AG04449 (cell line): Measurements from ENCODE around the gene MCEMP1.

Experiments used
- CTCF ChIA-PET: fragments of 350-600 bp; formaldehyde crosslinking; extraction: SDS; loops from one replicate; lab custom pipeline; 2021; ENCODE audit warnings: antibody characterized with exemption; lab: Yijun Ruan, JAX
- POLR2A ChIA-PET: fragments of 400-600, 350-600 bp; formaldehyde crosslinking; extraction: SDS; loops from one replicate; lab custom pipeline; 2020; ENCODE audit warnings: antibody characterized with exemption, inconsistent platforms; lab: Yijun Ruan, JAX
- DNase-seq: peaks from one replicate; pipeline ENCODE4 v3.0.0-alpha.2; 2010; ENCODE audit warnings: low read depth, low spot score
- H3K4me3 ChIP-seq: 2 replicates; pipeline ENCODE4 v1.5.1; 2011; ENCODE audit warnings: low read depth, mild to moderate bottlenecking, control low read depth, low read length
- TF ChIP-seq, protein P1 (sequence below): IDR thresholded peaks from one replicate; pipeline ENCODE4 v1.5.1; 2011; ENCODE audit warnings: mild to moderate bottlenecking, moderate library complexity, low read length, control low read depth, inconsistent platforms; ENCODE audit not compliant: insufficient read depth; ENCODE audit errors: missing control alignments

The MCEMP1 gene

DNA sequence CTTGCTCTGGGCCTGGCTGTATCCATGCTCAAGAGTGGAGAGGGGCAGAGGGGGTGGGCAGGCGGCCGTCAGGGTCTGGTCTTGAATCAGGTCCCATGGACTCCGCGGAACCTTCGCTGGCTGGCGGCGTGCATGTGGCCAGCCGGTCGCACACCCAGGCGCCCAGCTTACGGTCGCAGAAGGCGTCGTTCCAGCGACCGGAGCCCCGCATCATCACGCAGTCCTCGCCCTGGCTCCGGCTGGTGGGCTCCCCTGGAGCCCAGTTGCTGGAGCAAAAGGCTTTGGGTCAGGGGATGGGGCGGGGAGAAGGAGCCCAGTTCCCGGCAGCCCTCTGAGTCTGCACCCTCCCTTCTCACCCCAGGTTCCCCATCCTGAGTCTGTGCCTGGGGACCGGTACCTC lies 12.3 kb downstream of the MCEMP1 start:
- TF ChIP-seq, protein P1, sequence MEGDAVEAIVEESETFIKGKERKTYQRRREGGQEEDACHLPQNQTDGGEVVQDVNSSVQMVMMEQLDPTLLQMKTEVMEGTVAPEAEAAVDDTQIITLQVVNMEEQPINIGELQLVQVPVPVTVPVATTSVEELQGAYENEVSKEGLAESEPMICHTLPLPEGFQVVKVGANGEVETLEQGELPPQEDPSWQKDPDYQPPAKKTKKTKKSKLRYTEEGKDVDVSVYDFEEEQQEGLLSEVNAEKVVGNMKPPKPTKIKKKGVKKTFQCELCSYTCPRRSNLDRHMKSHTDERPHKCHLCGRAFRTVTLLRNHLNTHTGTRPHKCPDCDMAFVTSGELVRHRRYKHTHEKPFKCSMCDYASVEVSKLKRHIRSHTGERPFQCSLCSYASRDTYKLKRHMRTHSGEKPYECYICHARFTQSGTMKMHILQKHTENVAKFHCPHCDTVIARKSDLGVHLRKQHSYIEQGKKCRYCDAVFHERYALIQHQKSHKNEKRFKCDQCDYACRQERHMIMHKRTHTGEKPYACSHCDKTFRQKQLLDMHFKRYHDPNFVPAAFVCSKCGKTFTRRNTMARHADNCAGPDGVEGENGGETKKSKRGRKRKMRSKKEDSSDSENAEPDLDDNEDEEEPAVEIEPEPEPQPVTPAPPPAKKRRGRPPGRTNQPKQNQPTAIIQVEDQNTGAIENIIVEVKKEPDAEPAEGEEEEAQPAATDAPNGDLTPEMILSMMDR, result no peak
- no peak for DNase-seq
- CTCF ChIA-PET, result interaction anchor here (2.0 kb wide), 1 partner anchor 9 kb away, joined by 14 read pairs; the partner anchor contains the start of gene TRAPPC5
- POLR2A ChIA-PET, result no interaction called here
- no peak overlapping the region for H3K4me3 ChIP-seq

DNA sequence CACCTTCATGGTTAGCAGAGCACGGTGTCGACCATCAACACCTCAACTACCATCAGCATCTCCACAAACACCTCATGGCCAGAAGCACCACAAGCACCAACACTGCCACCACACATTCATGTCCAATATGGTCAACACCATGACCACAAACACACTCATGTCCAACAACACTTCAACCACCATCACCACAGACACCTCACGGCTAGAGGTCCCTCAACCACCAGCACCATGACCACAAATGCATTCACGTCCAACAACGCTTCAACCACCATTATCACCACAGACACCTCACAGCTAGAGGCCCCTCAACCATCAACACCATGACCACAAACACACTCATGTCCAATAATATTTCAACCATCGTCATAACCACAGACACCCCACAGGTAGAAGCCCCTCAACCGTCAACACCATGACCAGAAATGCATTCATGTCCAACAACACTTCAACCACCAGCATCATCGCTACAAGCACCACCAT lies 13.9 kb downstream of the MCEMP1 start:
- ChIA-PET POLR2A (no interaction called here), CTCF (interaction anchor here (2.0 kb wide), 1 partner anchor 10 kb away, joined by 14 read pairs; the partner anchor contains the start of gene TRAPPC5)
- no peak overlapping the region for H3K4me3 ChIP-seq
- TF ChIP-seq, protein P1, result no peak
- no peak for DNase-seq

DNA sequence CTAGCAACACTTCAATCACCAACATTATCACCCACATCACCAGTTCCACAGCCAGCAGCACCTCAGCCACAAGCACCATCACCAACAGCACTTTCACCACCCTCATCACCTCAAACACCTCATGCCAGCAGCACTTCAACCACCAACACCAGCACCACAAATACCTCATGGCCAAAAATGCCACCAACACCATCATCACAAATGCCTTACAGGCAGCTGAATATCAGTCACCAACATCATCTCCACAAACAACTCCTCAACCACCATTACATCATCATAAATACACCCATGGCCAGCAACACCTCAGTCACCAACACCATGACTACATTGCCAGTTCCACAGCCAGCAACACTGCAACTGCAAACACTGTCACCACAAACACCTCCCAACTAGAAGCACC lies 14.6 kb downstream of the MCEMP1 start:
- POLR2A ChIA-PET, result no interaction called here
- no peak overlapping the region for H3K4me3 ChIP-seq
- CTCF ChIA-PET, result no interaction called here
- no peak for DNase-seq
- TF ChIP-seq, protein P1, result no peak

DNA sequence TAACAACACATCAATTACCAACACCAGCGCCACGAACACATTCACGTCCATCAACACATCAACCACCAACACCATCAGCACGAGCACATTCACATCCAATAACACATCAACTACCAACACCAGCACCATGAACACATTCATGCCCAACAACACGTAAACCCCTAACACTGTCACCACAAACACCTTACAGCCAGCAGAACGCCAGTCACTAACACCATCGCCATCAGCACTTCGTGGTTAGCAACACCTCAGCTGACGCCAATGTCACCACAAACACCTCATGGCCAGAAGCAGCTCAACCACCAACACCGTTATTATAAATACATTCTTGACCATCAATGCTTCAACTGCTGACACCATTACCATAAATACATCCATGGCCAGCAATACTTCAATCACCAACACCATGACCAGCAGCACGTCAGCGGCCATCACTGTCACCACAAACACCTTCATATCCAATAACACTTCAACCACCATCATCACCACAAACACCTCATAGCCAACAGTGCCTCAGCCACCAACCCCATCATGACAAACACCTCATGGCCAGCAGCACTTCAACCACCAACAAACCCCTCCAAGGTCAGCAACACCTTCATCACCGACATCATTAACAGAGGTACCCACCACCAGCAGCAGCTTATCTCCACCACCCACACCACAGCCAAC lies 15.7 kb downstream of the MCEMP1 start:
- ChIA-PET POLR2A (no interaction called here), CTCF (no interaction called here)
- no peak overlapping the region for H3K4me3 ChIP-seq
- TF ChIP-seq, protein P1, result no peak
- DNase-seq, result no peak

DNA sequence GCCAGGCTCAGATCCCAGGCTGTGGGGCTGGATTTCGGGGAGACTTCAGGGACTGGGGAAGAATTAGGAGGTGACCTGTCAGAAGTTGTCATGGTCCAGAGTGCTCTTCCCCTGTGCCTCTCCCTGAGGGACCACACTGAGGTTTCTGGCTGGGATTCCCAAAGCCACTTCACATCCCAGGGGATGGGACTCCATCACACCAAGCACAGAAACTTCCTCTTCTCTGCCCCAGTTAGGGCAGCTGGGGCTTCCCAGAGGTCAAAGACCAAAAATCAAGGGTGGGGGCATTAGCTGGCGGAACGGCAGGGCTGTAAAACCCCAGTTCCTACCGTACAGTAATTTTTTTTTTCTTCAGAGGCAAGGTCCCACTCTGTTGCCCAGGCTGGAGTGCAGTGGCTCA lies 17.6 kb downstream of the MCEMP1 start:
- POLR2A ChIA-PET, result no interaction called here
- CTCF ChIA-PET, result interaction anchor here (1.4 kb wide), 1 partner anchor 13 kb away, joined by 9 read pairs; the partner anchor contains the start of gene TRAPPC5

DNA sequence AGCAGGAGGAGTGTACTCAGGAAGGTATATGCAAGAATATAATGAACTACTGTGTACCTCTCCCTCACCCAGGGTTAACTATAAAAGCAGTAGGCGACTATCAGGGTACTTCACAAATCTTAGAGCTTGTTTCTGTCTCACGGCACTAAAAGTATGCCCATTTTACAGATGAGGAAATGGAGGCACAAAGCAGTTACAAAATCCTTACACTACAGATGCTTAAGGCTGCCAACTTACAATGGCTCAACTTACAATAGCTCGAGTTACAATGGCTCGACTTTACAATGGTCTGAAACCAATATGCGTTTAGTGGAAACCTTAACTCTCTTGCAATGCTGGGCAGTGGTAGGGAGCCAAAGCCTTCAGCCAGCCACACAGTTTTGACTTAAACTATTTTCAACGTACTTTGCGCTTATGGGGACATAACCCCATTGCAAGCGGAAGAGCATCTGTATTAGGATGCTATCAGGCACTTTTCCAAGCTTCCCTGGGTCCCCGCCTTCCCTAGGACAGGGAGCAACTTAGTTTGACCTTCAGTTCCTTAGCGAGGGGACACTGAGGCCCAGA lies 20.9 kb downstream of the MCEMP1 start:
- ChIA-PET CTCF (interaction anchor here (0.9 to 2.8 kb wide), 4 partner anchors 17 to 102 kb away, joined by 3 to 12 read pairs (median 5); partner anchors contain the start of gene TRAPPC5), POLR2A (no interaction called here)
- TF ChIP-seq, protein P1, result no peak
- DNase-seq, result no peak
- H3K4me3 ChIP-seq, result no peak overlapping the region

More for the DNA sequence above, 17.6 kb downstream of the MCEMP1 start:
- TF ChIP-seq, protein P1, result no peak
- H3K4me3 ChIP-seq, result no peak overlapping the region
- no peak for DNase-seq
